Measurements from ENCODE around the gene CD69.
A peak's percentile ranks its signal among the peaks of the same experiment; 100 is the strongest.

The CD69 gene

DNA sequence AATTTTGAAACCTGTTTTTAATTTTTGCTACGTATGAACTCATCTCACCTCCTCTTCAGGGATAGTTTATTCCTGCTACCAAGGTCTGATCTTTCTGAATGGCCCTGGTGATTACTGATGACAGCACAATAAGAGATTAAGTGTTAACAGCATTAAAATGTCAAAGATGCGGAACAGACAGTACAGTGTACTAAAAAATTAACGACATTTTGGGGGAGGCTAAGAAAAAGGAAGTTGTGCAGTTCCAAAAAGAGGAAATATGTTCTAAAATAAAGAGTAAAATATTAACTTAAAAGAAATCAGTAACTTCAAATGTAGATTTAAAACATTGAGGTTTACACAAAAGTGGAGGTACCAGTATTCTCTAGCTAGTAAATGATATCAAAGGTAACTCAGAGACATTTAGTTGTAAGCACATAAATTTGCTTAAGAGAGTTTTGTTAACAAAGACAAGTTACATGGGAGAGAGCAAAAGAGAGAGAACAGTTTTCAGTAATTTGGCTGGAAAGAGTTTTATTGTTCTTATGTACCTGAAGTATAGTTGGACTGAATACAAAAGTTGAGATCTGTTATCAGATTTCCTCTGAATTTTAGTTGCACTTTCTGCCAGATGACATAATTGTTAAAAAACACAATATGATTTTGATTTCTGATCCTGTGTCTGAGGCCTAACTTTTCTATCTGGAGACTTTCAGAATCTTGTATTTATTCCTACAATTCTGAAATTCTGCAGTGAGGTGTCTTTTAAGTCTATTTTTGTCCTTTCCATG is 23.6 kb downstream of the CD69 start:
- Histone ChIP-seq H3K4me1 (ENCODE audit: control insufficient read depth in 1 of 2, insufficient read depth in 1 of 2, low read depth in 1 of 2, low read length in 1 of 2) (peaks cover 13 to 14% of the 10 kb centered on the region in 2 experiments), H3K9me3 (no peaks in the 10 kb centered on the region), H3K27me3 (no peaks in the 10 kb centered on the region), H3K36me3 (no peaks in the 10 kb centered on the region), H3K27ac (peak overlapping the region; percentile 75), H3K4me3 (ENCODE audit: low read depth in 1 of 2, low read length in 1 of 2) (no peak overlapping the region)
- TF ChIP-seq, protein P1, sequence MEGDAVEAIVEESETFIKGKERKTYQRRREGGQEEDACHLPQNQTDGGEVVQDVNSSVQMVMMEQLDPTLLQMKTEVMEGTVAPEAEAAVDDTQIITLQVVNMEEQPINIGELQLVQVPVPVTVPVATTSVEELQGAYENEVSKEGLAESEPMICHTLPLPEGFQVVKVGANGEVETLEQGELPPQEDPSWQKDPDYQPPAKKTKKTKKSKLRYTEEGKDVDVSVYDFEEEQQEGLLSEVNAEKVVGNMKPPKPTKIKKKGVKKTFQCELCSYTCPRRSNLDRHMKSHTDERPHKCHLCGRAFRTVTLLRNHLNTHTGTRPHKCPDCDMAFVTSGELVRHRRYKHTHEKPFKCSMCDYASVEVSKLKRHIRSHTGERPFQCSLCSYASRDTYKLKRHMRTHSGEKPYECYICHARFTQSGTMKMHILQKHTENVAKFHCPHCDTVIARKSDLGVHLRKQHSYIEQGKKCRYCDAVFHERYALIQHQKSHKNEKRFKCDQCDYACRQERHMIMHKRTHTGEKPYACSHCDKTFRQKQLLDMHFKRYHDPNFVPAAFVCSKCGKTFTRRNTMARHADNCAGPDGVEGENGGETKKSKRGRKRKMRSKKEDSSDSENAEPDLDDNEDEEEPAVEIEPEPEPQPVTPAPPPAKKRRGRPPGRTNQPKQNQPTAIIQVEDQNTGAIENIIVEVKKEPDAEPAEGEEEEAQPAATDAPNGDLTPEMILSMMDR (IDR thresholded peaks at IDR 0.05) = no peak

- no peak overlapping the region for H3K4me3 ChIP-seq (ENCODE audit: low read depth in 1 of 2, low read length in 1 of 2)
- TF ChIP-seq, protein P1 (IDR thresholded peaks at IDR 0.05) = no peak
- no peaks in the 10 kb centered on the region for H3K9me3 ChIP-seq
- H3K27ac ChIP-seq = no peak overlapping the region
- H3K27me3 ChIP-seq = no peaks in the 10 kb centered on the region
- no peaks in the 10 kb centered on the region for H3K36me3 ChIP-seq
- peaks cover 13 to 14% of the 10 kb centered on the region in 2 experiments for H3K4me1 ChIP-seq (ENCODE audit: control insufficient read depth in 1 of 2, insufficient read depth in 1 of 2, low read depth in 1 of 2, low read length in 1 of 2)
Measured at GRCh38 chr12:9735601-9736000, 25.1 kb downstream of the CD69 start.

DNA sequence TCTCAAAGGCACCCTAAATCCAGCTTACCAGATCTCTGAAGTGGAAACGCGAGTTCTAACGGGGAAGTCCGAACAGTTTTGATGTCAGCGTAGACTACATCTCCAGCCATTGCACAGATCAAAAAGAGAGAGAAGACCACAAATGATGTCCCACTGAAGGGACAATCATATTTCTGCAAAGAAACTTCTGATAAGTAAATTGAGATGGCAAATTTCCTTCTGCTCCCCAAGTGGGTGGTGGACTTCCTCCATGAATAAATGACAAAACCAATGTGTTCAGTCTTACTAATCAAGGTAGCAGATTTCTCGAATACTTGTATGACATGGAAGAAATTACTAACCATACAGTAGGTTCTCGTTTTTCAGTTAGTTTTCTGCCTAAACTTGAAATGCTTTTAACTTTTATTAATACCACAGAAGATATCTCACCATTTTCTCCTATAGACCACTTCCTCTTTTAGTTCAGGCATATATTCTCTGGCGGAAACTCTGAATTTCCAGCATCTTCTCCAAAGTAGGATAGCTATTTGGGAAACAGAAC is 27.7 kb downstream of the CD69 start, which contains the start of gene CLECL1:
CLECL1 (minus strand) TSS at position 177 of the 541 bp plus-strand sequence.
- TF ChIP-seq, protein P1 (IDR thresholded peaks at IDR 0.05) = no peak
- Histone ChIP-seq H3K4me3 (ENCODE audit: low read depth in 1 of 2, low read length in 1 of 2) (no peak within 1 kb of the TSS), H3K27me3 (no peaks in the 10 kb centered on the region), H3K27ac (no peak within 1 kb of the TSS), H3K36me3 (no peaks in the 10 kb centered on the region), H3K9me3 (no peaks in the 10 kb centered on the region), H3K4me1 (ENCODE audit: control insufficient read depth in 1 of 2, insufficient read depth in 1 of 2, low read depth in 1 of 2, low read length in 1 of 2) (peaks cover 13 to 14% of the 10 kb centered on the region in 2 experiments)

- Histone ChIP-seq H3K4me1 (ENCODE audit: control insufficient read depth in 1 of 2, insufficient read depth in 1 of 2, low read depth in 1 of 2, low read length in 1 of 2) (peaks cover 2 to 3% of the 10 kb centered on the region in 2 experiments), H3K4me3 (ENCODE audit: low read depth in 1 of 2, low read length in 1 of 2) (no peak overlapping the region)
Measured at GRCh38 chr12:9731797-9732196, 28.9 kb downstream of the CD69 start.

DNA sequence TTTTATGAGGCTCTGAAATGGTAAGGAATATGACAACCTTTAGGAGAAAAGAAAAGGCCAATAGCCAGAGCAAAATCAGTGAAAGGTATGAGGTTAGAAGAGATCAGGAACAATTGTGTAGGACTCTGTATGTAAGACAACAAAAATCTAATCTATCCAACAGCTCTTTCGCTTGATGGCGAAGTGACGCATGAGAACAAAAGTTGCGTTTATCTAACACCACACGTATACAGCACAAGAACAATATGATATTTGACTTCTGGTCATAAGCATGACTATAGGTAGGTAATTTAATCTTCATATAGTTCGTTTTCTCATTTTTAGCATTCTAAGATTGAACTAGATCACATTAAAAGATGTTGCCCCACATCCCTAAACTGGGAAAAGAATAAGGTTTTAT is 29.3 kb downstream of the CD69 start:
- Histone ChIP-seq H3K27ac (no peak overlapping the region), H3K4me3 (ENCODE audit: low read depth in 1 of 2, low read length in 1 of 2) (no peak overlapping the region), H3K9me3 (no peaks in the 10 kb centered on the region), H3K4me1 (ENCODE audit: control insufficient read depth in 1 of 2, insufficient read depth in 1 of 2, low read depth in 1 of 2, low read length in 1 of 2) (no peaks in the 10 kb centered on the region), H3K27me3 (no peaks in the 10 kb centered on the region), H3K36me3 (no peaks in the 10 kb centered on the region)
- TF ChIP-seq, protein P1 (IDR thresholded peaks at IDR 0.05) = no peak

More at GRCh38 chr12:9731797-9732196, 28.9 kb downstream of the CD69 start:
- TF ChIP-seq, protein P1 (IDR thresholded peaks at IDR 0.05) = no peak
- Histone ChIP-seq H3K27me3 (no peaks in the 10 kb centered on the region), H3K27ac (no peak overlapping the region), H3K9me3 (no peaks in the 10 kb centered on the region), H3K36me3 (no peaks in the 10 kb centered on the region)
